KG1 (cell line): ENCODE results near the gene MRPL49.
A peak's percentile ranks its signal among the peaks of the same experiment; 100 is the strongest.
"Not testable (repeated sequence)": the region's sequence is repeated elsewhere in the genome, so short reads cannot be mapped to it uniquely, and the experiment has no call there.

Experiments used
- DNase-seq: peaks from one replicate; lab custom pipeline; 2025; lab: John Stamatoyannopoulos, UW

MRPL49 gene

GRCh38 chr11:65117206-65118096 lies 4.7 kb upstream of the MRPL49 start, which contains the start of gene ZNHIT2:
Gene ZNHIT2, minus strand, starts transcription at chr11:65117701. Its CDS starts 48 bp downstream, at chr11:65117653.
- peak; percentile 100 for DNase-seq

DNA sequence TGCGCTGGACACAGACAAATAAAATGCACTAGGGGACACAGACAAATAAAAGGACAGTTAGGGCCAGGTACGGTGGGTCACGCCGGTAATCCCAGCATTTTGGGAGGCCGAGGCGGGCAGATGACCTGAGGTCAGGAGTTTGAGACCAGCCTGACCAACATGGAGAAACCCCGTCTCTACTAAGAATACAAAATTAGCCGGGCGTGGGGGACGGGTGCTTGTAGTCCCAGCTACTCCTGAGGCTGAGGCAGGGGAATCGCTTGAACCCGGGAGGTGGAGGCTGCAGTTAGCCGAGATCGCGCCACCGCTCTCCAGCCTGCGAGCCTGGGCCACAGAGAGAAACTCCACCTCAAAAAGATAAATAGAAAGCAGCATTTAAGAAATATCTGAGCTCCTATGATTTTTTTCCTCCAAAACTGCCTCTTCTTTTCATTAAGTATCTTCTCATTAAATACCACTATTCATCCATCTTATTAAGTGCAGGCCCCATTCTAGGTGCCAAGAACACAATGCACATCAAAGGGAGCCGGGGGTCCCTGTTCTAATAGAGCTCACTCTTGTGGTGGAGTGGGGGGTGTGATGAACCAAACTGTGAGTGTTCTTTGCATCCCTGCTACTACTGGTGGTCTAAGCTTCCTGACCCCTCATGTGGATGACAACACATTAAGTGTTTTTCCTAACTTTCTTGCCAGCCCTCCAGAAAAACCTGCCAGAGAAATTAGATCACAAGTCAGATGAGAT lies 3.9 kb upstream of the MRPL49 start:
- DNase-seq = no peak

- DNase-seq = not testable (repeated sequence)
These were observed 3.0 kb upstream of the MRPL49 start for GRCh38 chr11:65118891-65119669.

DNA sequence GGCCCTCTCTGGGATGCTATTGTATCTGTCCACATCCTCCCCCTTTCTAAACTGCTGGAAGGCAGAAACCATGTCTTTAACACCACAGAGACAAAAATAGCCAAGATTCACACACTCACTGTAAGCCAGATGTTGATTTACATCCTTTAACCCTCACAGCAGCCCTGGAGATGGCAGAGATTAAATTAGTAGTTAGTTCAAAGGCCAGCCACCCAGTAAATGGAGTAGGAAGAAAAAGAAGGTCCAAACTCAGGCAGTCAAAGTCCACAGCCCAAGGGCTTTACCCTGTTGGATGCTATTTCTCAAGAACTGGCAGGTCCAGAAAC lies 2.5 kb upstream of the MRPL49 start:
- no peak for DNase-seq

GRCh38 chr11:65120831-65121230 lies 1.3 kb upstream of the MRPL49 start:
- no peak for DNase-seq

DNA sequence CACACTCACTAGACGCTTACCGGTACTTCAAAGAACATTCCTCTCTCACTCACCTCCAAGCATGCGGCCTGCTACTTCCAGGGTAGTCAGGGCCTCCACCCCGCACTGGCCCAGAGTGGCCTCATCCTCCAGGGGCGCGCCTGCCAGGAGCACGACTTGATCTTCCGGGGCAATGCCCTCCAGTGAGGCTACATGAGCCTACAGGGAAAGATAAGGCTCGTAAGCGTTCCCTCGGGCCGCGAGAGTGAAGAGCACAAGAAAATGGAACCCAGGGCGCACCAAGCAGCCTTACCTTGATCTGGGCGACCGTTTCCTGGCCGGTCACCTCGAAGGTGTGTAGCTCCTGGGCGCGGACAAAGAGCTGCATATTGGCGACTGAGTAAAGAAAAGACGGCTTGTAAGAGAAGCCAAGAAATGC lies 665 bp upstream of the MRPL49 start:
- no peak for DNase-seq

DNA sequence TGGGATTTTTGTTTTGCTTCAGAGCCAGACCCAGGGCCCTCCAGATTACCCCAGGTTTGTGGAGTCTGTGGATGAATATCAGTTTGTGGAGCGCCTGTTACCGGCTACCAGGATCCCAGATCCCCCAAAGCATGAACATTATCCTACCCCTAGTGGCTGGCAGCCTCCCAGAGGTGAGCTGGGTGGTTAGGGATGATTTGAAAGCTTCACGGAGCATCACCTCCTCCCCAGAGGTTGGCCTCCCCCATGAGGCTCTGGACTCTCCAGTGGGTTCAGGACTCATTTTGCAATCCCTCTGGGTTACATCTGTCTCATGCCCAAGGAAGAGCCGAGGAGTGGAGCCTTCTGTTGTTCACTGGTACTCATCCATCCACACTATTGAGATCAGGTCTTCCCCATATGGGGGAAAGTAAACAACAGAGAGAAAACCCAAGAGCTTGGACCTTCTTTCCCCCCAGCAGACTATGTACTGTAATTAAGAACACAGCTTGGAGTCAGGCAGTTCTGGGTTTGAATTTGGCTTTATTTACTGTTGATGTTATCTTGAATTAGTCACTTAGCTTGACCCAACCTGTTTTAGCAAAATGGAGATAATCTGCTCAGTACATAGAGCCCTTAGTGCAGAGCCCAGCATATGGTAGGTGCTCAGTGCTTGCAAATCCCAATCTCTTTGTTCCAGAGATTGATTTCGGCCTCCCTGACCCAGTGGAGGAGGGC lies 2.5 kb downstream of the MRPL49 start:
- DNase-seq = no peak

DNA sequence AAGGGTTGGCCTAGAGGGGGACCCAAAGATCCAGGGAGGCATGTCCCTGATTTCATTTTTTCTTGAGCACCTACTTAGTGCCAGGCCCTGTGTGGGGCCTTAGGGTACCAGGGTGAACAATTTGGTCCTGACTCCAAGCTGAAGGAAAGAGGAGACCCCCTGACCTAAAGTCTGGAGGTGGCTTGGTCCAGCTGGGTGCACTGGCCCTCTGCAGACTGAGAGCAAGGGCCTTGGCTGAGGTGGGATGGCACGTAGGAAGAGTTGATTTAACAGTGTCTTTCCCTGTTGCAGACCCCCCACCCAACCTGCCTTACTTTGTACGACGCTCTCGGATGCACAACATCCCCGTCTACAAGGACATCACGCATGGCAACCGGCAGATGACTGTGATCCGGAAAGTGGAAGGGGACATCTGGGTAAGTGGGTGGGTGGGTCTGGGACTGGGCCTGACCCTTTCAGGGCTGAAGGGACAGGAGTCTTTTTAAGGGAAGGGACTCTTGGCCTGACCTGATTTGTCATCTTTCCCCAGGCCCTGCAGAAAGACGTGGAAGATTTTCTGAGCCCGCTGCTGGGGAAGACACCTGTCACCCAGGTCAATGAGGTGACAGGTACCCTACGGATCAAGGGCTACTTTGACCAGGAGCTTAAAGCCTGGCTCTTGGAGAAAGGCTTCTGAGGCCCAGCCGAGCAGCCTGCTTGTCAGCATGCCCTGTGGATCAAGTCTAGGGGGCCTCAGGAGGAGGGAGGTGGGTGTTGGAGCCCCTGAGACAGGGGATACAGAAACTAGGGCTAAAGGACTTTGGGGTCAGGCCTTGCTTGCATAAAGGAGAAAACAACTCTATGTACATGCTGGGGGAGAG lies 3.3 kb downstream of the MRPL49 start:
- no peak for DNase-seq

DNA sequence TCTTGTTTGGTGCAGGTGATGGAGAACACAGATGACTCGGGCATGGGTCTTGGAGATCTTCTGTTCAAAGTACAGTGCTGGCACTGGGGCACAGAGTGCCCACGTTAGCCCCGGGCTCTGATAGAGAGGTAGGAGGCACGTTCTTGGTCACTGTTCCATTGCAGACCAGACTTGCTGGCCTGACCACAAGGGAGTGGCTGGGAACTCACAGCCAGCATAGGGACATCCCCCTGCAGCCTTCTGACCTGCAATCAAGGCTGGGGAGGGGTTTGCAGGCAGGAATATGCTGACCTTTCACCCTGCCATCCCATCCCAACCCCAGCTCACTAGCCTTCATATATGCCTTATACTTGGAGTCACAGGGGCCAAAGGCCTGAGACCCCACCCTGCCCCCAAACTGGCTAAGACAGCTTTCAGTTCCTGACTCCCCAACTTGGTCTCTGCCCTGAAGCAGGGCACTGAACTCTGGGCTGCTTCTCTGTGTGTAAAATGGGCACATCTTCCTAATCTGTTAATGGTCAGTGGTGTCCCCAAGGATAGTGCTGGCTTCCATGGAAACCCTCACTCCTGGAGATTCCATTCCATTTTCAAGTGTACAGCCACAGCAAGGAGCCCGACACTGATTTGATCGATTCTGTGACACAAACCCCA lies 4.6 kb downstream of the MRPL49 start:
- no peak for DNase-seq

GRCh38 chr11:65127473-65128181 lies 5.5 kb downstream of the MRPL49 start:
- no peak for DNase-seq

- DNase-seq = no peak
These were observed 6.3 kb downstream of the MRPL49 start for GRCh38 chr11:65128182-65129145.

DNA sequence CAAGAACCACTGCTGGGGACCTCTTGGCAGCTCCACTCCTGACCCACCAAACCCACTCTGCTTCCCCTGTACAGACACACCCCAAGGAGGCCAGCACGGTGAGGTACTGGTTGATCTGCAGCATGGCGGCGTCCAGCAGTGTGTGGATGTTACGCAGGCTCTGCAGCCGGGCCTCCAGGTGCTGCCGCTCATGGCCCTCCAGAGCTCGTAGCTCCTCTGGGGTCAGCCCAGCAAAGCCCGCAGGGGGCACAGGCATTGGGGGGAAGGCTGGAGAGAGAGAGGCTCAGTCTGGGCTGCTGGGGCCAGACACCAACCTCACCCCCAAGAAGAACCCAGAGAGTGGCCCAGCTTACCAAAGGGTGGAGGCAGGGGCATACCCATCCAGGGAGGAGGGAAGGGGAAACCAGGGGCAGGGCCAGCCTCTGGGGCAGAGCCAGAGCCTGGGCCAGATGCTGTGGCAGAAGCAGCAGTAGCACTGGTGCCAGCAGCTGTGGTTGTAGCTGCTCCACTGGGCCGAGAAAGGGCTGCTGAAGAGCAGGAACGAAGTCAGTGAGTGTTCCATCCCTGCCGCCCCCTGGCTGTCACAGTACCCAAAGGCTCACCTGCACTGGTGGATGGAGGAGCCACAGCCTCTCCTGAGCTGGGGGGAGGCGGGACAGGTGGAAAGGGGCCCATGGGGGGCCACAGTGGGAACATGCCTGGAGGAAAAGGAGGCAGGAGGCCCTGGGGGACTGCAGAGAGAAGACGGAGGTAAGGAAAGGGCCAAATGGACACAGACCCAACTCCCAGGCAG lies 7.7 kb downstream of the MRPL49 start:
- DNase-seq = no peak

- no peak for DNase-seq
These were observed 8.7 kb downstream of the MRPL49 start for GRCh38 chr11:65130631-65131416.

- no peak for DNase-seq
These were observed 9.3 kb downstream of the MRPL49 start for GRCh38 chr11:65131417-65131776.

DNA sequence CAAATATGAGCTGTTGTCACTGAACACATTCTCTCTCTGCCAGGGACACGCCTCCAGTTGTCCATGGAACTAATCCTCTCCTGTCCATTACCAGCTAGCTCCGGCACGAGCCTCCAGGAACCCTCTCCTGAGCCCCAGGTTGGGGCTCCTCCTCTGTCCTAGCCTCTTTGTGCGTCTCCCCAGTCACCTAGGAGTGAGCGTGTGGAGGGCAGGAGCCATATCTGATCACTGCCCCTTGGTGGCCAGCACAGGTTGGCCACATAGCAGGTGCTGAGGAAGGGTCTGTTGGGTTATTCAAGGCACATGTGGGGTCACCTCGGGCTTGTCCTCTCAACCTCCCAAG lies 9.7 kb downstream of the MRPL49 start:
- no peak for DNase-seq

- no peak for DNase-seq
These were observed 10.3 kb downstream of the MRPL49 start for GRCh38 chr11:65132238-65132987.
